ENCODE measurements around the gene DUSP8.
A peak's percentile ranks its signal among the peaks of the same experiment; 100 is the strongest.
"Not testable (repeated sequence)": the region's sequence is repeated elsewhere in the genome, so short reads cannot be mapped to it uniquely, and the experiment has no call there.

Gene DUSP8

GRCh38 chr11:1584661-1585370 lies 12.7 kb upstream of the DUSP8 start, which contains the start of gene KRTAP5-1:
Gene KRTAP5-1 (minus strand): TSS chr11:1585283. CDS start chr11:1585249, 34 bp downstream.
- DNase-seq: not testable (repeated sequence)

- DNase-seq: not testable (repeated sequence)
Measured at GRCh38 chr11:1582909-1583308, 10.8 kb upstream of the DUSP8 start.

DNA sequence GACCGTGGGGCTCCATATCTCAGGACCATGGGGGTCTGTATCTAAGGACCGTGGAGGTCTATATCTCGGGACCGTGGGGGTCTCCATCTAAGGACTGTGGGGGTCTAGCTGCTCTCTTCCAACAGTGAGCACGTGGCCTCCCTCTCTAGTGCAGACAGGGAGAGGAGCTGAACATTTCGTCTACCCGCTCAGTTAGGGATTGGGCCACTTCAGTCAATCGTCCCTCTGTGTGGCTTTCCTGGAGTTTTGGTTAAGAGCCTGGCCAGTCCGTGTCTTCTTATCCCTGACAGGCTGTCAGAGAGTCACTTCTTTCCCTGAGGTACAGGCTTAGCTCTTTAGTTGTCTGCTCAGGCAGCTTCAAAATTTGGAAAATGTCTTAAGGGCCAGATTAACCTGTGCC lies 9.9 kb upstream of the DUSP8 start:
- DNase-seq: no peak

DNA sequence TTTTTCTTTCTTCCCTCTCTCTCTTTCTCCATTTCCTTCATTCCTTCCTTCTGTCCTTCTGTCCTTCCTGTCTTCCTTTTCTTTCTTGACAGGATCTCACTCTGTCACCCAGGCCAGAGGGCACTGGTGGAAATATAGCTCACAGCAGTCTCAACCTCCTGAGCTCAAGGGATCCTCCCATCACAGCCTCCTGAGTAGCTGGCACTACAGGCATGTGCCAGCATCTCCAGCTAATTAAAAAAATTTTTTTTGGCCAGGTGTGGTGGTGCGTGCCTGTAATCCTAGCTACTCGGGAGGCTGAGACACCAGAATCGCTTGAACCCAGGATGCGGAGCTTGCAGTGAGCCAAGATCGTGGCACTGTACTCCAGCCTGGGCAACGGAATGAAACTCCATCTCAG lies 4.8 kb upstream of the DUSP8 start:
- DNase-seq: no peak

DNA sequence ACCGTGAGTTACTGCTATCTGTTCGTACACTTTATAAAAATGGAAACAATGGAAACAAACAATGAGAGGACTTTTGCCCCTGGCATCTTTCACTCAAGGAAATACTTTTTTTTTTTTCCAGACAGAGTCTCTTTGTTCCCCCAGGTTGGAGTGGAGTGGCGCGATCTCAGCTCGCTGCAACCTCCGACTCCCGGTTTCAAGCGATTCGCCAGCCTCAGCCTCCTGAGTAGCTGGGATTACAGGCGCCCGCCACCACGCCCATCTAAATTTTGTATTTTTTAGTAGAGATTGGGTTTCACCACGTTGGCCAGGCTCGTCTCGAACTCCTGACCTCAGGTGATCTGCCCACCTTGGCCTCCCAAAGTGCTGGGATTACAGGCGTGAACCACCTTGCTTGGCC lies 3.7 kb upstream of the DUSP8 start:
- DNase-seq: not testable (repeated sequence)

DNA sequence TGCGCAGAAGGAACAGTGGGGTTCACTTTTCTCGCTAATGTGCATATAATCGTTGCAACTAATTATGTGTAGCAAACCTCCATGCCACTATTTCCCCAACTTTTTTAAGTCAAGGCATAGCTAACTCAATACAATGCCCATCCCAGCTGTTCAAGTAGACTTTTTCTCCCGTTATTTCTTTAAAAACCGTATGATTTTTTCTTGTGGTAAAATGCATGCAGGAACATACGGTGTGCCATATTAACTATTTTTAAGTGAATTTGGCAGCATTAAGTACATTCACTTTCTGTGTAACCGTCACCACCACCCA lies 2.8 kb upstream of the DUSP8 start:
- no peak for DNase-seq

DNA sequence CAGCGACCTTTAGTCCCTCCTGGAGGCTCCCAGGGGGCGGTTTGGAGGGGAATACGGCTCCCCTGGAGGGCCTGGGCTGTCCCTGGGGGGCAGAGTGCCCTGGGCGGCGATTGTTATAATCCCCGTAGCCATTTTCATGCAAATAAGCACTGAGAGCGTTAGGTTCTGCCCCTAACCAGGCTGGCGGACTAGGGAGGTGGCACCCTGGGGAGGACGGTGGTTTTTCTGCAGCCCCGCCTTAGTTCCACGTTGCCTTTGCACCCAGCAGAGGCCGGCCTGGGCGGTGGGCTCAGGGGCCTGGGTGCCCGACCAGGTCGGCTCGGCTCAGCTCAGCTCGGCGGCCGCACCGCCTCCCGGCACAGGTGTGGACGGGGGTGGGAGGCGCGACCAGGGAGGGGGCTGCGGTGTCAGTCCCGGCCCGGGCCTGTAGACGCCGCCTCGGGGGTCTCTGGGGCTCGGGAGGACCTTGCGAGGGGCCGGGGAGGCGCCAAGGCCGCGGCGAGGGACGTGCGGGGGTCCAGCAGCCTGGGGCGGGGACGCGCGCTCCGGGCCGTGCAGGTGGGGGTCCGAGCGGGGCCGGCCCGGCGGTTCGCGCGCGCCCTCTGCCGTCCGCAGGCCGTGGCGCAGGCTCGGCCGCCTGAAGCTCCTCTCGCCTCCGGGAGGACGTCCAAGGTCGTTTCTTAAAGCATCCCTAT lies 2.3 kb upstream of the DUSP8 start:
- peak; percentile 81 for DNase-seq

DNA sequence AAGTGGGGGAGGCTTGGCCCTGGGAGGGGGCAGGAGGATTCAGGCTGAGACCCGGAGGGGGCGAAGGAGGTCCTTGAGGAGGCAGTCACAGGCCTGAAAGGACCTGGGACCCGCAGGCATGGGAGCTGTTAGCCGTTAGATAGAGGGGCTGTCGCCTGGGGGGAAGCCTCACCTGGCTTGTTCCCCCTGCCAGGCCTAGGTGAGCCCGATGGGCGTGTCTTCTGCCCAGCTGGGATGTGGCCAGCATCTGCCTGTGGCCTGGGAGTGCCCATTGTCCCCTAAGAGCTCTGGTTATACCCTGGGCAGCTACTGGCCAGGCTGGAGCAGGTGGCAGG lies 1.8 kb upstream of the DUSP8 start:
- DNase-seq: peak; percentile 78

DNA sequence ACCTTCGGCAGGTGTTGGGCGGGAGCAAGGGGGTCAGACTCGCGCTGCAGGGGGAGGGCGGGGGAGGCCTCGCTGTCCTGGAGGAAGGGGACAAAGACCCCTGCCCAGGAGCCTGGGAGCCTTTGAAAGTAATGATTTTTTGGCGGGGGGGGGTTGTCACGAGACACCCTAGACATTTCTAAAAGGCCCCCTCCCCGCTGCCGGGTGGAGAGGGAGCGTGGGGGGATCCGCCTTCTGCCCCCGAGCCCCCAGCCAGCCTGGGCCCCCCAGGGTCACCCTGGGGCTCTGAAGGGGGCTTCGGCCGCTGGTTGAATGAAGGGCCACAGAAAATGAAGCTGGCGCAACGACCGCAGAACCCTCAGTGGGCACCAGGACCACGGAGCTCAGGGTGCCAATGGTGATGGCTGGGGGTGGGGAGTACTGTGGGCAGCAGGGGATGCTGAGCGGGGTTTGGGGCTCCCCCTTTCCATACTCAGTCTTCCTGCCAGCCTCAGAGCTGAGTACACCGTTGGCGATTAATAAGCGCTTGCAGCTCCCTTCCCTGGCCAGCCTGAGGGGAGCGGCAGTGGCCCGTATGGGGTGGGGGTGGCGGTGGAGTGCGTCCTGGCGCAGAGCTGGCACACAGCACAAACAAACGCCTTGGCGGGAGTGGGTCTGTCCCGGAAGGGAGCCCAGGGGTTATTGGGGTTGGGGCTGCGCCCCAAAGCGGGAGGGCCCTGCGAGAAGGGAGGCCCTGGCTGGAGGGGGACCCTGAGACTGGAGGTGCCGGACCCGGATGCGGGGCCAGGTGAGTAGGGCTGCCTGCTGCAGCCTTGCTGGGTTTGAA lies 1.2 kb upstream of the DUSP8 start:
- peak; percentile 66 for DNase-seq

- DNase-seq: no peak
Measured at GRCh38 chr11:1571760-1572196, 293 bp downstream of the DUSP8 start.

GRCh38 chr11:1570896-1571759 lies 943 bp downstream of the DUSP8 start:
- DNase-seq: peak; percentile 78

DNA sequence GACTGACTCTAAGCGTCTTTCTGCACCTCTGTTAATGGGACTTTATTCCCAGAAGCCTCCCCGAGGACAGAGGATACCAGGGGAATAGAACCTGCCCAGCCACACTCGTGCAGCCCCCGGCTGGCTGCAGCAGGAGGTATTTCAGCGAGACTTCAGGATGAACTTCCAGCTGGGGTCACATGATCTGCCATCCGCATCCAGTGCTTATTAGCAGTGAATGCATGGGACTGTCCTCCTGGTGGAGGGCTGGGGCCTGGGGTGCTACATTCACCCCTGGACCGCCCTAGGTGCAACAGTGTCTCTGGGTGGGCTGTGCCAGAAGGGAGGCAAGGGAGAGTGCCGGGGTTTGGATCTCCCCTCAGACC lies 1.6 kb downstream of the DUSP8 start:
- no peak for DNase-seq

GRCh38 chr11:1570001-1570453 lies 2.0 kb downstream of the DUSP8 start:
- no peak for DNase-seq

DNA sequence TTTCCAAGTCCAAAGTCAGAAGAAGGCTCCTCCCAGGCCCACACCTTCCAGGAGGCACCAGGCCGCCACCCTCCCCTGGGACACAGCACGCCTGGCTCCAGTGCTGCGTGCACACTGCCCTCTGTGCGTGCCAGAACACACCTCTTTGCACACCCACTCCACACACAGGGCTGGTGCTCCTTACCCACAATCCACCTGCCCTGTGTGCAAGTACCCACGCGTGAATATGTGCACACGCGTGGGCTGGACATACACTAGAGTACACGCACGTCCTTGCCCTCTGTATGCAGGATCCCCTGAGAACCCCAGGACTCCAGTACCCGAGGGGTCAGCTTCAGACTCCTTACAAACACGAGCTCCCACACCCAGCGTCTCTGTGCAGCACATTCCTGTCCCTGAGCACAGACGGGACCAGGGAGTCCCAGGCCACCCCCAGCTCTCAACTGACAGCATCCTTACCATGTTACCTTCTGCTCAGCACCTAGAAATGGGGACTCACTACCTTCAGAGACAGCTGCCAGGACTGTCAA lies 2.8 kb downstream of the DUSP8 start:
- no peak for DNase-seq

- no peak for DNase-seq
Measured at GRCh38 chr11:1568441-1568911, 3.6 kb downstream of the DUSP8 start.

DNA sequence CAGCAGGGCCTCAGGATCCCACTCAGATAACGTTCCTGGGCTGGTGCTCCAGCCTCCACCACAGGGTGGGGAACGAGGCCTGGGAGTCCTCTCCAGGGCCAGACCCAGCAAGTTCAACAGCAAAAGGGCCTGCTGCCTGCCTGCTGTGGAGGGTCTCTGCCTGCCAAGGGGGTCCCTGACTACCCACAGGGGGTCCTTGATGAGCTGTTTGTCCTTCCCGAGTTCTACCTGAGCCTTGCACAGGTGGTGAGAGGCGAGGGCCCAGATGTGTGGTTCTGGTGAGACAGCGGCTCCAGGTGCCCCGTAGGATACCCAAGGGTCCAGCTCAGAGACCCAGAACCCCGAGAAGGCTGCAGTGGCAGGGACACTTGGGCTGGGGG lies 4.4 kb downstream of the DUSP8 start:
- DNase-seq: no peak

DNA sequence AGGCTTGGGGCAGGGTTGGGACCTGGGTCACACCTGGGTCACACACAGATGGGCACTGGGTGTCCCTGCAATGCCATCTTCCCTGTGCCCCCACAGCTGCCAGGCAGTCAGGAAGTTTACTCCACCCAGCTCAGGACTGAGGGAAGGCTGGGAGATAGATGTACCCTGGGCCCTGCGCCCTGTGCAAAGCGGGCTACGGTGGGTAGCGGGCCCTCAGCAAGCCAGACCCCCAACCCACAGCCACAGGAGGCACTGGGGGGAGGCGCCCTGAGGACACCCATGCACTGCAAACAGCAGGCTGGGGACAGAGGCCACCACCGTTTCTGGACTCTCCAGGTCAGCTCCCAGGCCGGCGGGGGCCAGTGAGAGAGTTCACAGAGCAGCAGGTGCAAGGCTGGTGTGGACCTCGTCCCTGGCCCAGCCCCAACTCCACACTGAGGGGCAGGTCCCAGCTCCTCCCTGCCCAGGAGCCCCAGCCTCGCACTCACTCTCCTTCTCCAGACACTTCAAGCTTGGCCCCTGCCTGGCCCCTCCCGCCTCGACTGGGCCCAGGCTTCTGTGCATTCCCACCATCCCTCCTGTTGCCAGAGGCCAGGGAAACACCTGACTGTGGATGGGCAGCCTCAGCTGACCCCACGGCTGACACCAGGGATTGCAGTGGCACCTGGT lies 4.9 kb downstream of the DUSP8 start:
- DNase-seq: no peak

DNA sequence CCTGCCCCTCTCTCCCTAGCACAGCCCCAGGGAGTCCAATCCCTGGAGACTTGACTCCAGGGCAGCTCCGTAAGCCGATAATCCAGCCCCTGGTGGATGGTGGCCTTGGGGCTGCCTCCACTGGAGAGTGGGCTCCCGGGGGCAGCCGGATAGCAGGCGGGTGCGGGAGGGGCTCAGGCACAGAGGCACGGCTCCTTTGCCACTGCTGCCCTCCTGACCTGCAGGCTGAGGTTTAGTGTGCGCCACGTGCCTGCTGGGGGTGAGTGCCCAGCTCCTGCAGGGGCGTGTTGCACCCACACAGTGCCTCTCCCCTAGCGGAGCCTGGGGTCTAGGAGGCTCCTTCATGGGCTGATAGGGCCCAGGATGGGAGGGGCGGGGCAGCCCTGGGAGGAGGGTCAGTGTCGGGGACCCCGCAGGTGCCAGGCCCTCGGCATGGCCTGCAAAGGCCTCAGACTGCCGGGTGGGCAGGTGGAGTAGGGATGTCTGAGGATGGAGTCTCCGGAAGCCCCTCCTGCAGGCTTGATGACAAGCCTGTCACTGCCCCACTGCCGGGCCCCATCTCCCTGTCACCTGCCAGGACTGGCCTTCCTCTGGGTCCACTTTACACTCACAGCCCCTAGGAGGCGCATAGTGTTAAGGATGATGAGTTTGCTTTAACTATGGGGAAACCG lies 5.6 kb downstream of the DUSP8 start:
- DNase-seq: no peak

DNA sequence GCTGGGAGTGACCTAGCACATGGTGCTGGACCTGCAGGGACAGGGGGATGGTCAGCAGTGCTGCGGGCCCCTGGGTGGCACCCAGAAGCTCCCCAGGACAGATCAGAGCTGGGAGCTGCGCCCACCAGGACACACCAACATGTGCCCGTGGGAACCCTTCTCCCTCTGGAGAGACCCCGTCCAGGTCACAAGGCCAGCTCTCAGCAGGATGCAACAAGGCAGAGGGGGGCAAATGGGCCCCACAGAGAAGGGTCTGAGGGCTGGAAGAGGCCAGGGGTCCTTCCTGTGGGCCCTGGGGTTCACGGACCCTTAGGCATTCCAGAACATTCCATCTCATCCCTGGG lies 6.2 kb downstream of the DUSP8 start:
- DNase-seq: no peak

DNA sequence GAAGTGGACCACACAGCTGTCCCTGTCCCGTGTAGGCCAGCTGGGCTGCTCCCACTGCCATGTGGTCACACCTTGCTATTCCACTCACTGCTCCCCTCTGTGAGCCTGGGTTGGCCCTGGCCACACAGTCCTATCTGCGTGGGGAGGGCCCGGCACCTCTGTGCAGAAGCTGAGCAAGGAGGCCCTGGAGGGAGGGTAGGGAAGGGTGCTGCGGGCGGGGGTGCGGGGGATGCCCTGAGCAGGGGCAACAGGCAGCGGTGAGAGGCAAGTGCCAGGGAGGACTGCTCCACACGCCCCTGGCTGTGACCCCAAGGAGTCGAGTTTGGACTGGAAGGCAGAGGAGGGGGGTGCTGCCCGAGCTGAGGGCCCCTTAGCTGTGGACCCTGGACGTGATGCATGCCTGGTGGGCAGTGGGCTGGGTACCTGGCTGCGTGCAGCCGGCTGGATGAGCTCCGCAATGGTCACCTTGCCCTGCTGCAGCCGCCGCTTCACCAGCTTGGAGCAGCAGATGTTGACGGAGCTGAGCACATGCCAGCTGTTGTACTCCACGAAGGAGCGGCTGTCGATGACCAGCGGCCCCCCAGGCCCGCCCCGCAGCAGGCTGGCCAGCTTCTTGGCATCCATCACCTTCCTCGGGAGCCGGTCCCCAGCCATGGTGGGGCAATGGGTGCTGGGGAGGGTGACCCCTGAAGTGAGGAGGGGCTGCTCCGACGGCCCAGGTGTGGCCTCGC lies 6.7 kb downstream of the DUSP8 start:
- no peak for DNase-seq

Data from retina (tissue), 1 donor.